HG02798 (cell line): ENCODE measurements around the gene FREM2.
A peak's percentile ranks its signal among the peaks of the same experiment; 100 is the strongest.

Experiments
- ATAC-seq: cut with Tn5 transposase; IDR thresholded peaks from one replicate; pipeline ENCODE4 v1.9.1; 2021; ENCODE audit warnings: mild to moderate bottlenecking; ENCODE audit not compliant: unreplicated experiment, poor library complexity

FREM2 gene

DNA sequence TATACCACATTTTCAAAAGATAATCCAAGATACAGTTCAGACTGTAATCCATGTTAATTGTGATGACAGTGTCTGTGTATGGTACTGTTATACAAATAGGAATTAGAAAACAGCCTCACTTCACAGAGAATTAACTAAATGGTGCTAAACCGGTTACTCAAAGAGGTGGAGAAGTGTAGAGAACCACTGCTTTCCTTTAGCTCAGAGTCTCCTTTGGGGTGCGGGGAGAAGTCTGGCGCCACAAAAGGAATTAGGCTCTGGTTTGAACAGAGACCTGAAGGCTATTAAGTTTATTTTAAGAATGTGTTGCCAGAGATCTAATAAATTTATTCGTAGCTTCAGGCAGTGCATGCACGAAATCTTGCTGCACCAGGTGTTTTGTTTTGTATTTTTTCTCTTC lies 65.8 kb downstream of the FREM2 start:
- no peak for ATAC-seq

DNA sequence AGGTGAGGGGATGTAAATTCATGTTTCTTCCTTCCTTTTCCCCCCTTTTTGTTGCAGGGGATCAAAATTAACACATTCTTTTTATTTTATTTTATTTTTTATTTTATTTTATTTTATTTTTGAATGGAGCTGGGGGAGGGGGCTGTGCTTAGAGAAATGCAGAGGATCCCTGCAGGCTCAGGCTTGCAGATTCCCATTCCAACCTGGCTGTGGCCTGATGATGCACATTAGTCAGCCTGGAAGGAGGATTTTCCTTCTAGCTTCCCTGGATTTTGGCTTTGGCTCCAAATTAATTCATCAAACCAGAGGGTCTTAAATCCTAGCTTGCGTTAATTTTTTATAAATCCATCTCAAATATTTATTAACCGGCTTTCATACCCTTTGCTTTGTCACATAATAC lies 67.0 kb downstream of the FREM2 start:
- ATAC-seq, result no peak

DNA sequence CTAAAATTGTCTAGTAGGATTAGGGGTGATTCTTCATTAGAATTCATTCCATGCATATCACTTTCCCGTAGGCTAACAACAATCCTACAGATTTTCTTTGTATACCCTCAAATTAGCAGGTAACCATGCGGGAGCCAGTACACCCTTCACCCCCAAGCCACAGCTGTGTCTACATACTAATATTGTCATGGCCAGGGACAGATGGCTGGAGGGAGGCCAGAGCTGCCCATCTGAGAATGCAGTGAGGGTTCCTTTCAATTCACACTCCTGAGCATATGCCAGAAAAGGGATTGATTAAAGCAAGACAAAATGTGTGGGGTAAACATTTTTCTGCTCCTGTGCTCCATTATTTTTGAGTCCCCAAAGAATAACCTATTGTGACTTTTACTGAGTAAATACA lies 68.9 kb downstream of the FREM2 start:
- ATAC-seq, result no peak

- ATAC-seq, result no peak
Observed at GRCh38 chr13:38758277-38758676, 71.4 kb downstream of the FREM2 start.

- ATAC-seq, result no peak
Observed at GRCh38 chr13:38759390-38759789, 72.5 kb downstream of the FREM2 start.

DNA sequence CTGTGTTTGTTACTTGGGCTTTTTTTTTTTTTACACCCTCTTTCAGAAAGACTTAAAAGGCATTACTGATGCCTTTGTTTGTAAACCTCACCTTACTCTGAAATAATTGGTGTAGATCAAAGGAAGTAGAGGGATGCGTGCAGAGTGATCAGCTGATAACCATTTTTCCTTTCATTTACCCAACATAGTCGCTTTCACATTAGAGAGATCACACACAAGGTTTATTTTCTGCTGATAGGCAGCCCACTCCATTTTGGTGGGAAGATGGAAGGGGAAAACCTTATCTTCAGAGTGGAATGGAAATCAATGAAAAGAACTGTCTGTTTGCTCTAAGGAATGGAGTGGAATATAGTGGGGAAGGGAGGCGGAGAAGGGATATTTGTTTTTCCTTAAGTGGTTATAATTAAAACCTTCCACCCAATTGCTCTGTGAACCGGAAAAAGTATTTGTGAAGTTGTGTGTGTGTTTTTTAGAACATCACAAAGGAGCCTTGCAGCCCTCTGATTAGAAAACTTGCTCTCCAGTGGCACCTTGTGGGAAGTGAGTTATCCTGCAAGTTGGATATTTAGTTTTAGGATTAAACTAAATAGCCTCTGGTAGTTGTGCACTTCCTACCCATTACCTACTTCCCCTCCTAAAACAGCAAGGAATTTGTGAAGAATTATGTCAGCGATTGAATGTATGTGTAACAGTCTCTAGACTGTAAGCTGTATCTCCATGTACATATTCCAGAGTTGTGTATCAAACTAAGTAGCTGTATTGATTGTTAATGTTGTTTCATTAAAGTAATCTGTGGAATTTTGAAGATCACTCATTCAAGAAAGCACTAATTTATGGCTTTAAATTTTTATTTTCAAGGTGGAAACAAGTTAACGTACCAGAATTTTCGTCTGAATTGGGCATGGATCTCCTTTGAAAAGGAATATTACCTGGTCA lies 76.8 kb downstream of the FREM2 start:
- ATAC-seq, result peak; percentile 42

- ATAC-seq, result no peak
Observed at GRCh38 chr13:38766799-38767198, 79.9 kb downstream of the FREM2 start.

DNA sequence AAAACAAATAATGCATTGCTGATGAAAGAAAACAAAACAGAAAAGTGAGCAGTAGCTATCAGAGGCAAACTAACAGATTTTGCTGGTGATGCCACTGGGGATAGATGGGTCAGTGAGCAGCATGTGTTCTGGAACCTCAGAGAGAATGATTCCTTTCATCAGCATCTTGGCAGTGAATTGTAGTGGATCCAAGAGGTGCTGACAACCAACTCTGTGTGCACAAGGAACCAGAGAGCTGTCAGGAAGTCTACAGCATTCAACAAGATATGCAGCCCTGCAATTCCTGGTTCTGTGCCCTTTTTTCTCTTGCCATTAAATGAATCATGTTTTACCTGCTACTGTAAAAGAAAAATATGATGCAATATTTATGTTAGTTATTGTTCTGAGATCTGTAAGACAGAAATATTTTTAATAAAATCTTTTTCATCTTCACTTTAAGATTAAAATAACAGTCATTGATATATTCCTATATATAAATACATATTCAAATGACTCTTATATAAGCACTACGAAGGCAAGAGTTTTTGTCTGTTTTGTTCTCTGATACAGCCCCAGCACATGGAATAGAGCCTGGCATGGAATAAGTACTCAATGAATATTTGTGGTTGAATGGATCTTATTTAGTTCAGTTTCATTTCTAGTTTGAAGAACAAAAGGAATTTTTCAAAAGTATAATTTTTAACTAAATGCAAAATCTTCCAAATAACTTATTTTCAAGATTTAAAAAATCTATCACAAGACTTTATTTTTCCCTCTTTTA lies 80.8 kb downstream of the FREM2 start:
- no peak for ATAC-seq

GRCh38 chr13:38769526-38769925 lies 82.6 kb downstream of the FREM2 start:
- no peak for ATAC-seq

- no peak for ATAC-seq
Observed at GRCh38 chr13:38775085-38775484, 88.2 kb downstream of the FREM2 start.

DNA sequence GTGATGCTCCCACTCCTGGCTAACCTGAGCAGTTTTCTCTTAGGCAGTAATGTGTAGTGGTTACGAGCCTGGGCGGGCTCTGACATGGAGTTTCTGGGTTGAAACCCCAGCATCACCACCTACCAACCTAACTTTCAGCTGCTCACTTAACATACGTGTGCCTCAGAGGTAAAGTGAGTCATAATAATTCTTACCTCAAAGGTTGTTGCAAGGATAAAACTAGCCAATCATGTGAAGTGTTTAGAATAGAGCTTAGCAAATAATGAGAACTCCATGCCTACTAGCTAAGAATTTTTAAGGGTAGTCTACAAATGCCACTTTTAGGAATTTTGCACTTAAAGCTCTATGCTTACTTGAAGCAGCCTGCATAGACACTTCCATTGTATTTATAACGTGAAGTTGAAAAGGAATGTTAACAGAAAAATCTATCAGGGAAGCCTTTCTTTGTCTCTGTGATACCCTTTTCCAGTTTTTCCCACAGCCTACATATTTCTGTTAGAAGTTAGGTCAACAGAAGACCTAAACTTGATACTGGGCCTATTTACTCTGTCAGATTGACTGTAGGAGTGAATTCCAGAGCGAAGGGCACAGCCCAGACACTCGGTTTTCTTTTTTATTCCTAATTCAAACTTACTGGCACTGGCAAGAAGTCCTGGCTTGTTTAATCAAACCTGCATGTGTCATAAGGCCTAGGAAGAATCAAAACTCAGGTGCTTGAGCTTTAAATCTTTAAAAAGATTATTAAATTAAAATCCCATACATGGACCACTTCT lies 90.7 kb downstream of the FREM2 start:
- no peak for ATAC-seq

DNA sequence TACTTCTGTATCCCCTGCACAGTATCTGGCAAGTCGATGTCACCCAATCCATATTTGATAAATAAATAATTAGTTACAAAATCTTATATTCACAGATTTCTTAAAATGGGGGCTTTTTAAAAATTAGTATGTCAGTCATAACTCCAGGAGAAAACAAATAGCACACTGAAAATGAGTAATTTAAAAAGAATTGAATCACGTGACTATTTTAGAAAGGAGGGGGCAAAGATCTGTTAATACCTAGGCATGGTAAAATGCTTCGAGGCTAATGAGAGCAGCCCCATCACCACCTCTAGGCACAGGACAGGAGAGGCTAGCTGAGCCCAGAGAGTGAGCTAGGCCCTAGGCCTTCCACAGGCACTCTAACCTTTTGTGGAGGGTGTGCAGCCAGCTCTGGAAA lies 94.7 kb downstream of the FREM2 start:
- ATAC-seq, result no peak

GRCh38 chr13:38784036-38784880 lies 97.4 kb downstream of the FREM2 start:
- ATAC-seq, result no peak

DNA sequence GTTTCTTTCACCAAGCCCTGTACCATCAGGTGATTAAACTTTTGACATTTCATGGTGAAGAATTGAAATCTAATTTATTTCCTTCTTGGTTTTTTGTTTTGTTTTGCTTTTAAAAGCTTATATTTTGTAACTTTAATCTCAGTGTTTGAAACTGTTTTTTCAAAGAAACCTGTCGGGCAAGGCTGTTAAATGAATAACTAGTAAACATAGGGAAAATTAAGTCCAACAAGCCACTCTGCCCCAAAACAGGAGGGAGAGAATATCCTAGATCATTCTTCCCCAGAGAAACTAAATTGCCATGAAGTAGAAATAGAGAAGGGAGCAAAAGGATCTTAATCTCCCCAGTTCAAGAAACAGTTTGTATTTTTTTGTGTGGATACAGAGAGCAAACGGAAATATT lies 98.2 kb downstream of the FREM2 start:
- no peak for ATAC-seq

DNA sequence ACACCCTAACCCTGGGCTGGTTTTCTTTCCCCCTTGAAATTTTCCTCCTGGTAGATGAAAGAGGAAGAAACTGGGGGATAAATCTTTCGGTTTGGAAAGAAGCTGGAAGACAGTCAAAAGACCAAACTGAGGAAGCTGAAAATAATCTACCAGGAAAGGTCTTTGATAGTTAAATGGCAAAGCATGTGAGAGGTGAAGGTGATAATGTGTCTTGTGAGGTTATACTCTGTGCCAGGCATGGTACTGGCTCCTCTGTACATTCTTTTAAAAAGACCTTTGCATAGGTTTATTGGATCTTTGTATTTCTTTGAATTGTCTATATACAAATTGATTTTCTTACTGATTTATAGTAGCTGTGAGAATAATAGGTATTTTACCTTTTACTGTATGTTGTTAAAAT lies 98.6 kb downstream of the FREM2 start:
- no peak for ATAC-seq

DNA sequence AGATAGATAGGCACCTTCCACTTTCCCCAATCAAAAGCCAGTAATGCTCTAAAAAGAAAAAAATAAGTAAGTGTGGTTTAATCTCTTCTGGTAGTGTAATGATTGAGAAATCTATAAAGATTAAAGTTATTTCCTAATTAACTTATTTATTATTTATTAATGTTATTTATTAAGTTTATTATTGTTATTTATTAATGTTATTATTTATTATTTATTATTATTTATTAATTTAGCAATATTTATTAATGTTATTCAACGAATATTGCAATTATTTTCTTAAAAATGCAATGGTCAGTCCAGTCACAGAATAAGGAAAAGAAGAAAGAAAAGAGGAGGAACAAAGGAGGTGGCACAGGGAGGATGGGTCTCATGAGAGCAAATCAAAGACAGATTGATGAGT lies 100.7 kb downstream of the FREM2 start:
- no peak for ATAC-seq

DNA sequence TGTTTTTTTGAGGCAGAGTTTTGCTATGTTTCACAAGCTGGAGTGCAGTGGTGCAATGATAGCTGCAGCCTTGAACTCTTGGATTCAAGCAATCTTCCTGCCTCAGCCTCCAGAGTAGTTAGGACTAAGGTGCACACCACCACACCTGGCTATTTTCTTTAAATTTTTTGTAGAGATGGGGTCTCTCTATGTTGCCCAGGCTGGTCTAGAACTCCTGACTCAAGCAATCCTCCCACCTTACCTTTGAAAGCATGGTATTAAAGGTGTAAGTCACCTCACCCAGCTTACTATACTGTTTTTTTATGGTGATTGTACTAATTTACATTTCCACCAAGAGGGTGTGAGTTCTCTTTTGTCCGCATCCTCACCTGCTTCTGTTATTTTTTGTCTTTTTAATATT lies 110.0 kb downstream of the FREM2 start:
- no peak for ATAC-seq

DNA sequence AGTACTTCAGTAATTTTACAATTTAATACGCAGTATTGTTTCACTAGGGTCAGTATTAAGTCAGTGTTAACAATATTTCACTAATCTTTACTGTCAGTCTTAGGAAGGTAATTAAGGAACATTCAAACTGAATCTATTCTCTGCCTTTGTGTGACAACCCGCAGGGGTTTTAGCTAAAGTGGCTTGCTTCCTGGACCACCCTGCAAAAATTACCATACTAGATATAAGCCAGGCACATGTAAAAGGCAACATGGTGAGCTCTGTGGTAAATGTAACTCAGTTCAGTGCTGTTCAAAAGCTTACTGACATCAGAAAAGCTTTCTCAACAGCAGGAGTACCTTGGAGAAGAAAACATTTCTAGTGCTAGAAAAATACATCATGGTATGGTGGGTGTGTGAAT lies 116.7 kb downstream of the FREM2 start:
- ATAC-seq, result no peak

- ATAC-seq, result no peak
Observed at GRCh38 chr13:38804061-38804460, 117.2 kb downstream of the FREM2 start.

GRCh38 chr13:38804536-38804935 lies 117.7 kb downstream of the FREM2 start:
- ATAC-seq, result no peak
